G401.6 (cell line): Measurements from ENCODE around the gene CNP.

ENCODE experiments used
- FAIRE-seq: peaks from 2 replicates; lab custom pipeline; 2012; peaks lifted over from hg19 to GRCh38; lab: Jason Lieb, UNC

The CNP gene

GRCh38 chr17:41972571-41973407, 6.2 kb downstream of the CNP start:
- FAIRE-seq: no peak

- FAIRE-seq: no peak
These were observed 6.8 kb downstream of the CNP start for GRCh38 chr17:41973408-41973811.

DNA sequence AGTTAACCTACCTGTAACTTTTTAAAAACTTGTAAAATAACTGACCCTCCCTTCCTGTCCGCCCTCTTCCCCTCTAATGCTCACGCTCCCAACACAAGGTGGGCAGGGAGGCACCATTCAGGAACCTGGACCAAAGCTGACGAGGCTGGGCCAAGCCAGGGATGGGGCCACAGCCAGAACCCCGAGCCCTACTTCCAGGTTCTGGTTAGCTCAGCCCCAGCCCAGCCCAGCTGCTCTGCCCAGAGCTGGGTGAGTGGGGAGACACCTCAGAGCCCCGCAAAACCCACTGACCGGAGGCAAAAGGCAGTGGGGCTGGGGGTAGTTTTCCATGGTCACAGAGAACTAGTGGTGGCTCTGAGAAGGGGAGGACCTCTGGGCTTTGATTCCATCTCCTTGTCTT, 7.4 kb downstream of the CNP start:
- FAIRE-seq: no peak

DNA sequence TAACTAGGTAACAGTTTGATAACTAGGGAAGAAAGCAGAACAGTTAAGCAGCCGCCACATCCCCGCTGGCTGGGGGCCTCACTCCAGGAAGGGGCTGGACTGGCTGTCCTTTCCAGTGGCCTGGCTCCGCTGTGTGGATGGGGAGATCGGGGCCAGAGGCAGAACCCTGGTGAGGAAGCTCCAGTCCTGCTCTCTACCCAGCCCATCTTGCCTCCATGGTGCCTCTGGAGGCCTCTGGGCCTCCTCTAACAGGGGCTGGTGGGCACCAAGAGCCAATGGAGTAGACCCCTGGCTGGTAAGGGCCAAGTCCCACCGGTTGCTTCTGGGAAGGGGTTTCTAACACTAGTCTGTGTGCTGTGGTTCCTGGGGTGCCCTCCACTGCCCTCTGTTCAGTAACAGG, 8.1 kb downstream of the CNP start:
- FAIRE-seq: no peak

GRCh38 chr17:41975099-41976083, 8.8 kb downstream of the CNP start:
- FAIRE-seq: no peak

GRCh38 chr17:41976142-41976768, 9.7 kb downstream of the CNP start:
- no peak for FAIRE-seq

GRCh38 chr17:41977991-41978390, 11.4 kb downstream of the CNP start:
- no peak for FAIRE-seq

DNA sequence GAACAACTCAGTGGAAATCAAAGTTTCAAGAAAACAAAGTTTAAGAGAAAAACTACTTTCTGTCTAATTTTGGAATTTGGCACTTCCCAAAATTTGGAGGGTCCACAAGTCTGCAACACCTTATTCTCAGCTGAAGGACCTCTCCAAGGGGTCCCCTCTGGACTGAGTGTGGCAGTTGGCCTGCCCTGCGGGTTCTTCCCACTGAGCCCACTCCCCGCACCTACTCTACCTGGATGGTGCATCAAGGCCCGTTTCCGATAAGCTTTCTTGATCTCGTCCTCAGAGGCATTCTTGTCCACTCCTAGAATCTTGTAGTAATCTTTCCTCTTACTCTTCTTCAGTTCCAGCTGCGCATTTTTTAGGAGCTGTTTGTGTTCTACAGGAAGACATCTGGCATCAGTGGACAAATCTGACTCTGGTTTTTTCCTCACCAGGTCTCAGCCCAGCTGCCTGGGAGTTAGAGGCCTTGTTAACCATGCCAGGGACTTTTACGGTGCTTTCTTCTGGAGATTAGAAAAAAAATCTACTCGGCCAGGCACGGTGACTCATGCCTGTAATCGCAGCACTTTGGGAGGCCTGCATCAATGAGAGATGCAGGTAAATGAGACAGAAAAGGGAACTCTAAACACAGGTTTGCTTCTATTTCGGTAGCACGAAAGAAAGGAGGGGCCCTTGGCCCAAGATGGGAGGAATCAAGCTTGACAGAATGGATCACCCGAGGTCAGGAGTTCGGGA, 15.6 kb downstream of the CNP start:
- no peak for FAIRE-seq

- FAIRE-seq: no peak
These were observed 17.9 kb downstream of the CNP start for GRCh38 chr17:41984454-41984853.

DNA sequence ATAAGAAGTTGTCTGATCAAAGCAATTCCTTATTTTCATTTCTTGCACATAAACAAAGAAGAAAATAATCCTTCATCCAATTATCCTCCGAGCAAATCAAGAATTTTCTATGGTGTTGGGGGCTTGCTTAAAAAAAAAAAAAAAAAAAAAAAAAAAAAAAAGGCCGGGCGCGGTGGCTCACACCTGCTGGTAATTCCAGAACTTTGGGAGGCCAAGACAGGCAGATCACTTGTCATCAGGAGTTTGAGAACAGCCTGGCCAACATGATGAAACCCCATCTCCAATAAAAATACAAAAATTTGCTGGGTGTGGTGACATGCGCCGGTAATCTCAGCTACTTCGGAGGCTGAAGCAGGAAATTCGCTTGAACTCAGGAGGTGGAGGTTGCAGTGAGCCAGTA, 19.3 kb downstream of the CNP start:
- no peak for FAIRE-seq

- no peak for FAIRE-seq
These were observed 20.0 kb downstream of the CNP start for GRCh38 chr17:41986634-41987033.

- FAIRE-seq: no peak
These were observed 21.0 kb downstream of the CNP start for GRCh38 chr17:41987642-41988041.

DNA sequence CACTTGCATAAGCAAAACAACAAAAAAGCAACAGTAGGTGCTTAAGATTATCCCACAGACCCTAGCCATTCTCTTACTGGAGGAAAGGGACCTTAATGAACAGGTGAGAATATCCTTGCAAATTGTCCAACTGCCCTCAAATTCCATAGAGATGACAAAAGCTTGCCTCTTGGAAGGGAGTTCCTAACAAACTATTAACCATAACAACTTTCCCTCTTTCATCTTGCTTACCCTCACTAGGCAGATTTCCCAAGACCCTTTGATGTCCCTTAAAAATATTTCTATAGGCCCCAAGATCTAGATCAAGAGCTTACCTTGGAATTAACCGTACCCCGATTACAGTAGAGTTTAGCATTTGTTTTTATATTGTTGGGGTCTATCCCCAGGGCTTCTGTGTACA, 21.8 kb downstream of the CNP start:
- no peak for FAIRE-seq

DNA sequence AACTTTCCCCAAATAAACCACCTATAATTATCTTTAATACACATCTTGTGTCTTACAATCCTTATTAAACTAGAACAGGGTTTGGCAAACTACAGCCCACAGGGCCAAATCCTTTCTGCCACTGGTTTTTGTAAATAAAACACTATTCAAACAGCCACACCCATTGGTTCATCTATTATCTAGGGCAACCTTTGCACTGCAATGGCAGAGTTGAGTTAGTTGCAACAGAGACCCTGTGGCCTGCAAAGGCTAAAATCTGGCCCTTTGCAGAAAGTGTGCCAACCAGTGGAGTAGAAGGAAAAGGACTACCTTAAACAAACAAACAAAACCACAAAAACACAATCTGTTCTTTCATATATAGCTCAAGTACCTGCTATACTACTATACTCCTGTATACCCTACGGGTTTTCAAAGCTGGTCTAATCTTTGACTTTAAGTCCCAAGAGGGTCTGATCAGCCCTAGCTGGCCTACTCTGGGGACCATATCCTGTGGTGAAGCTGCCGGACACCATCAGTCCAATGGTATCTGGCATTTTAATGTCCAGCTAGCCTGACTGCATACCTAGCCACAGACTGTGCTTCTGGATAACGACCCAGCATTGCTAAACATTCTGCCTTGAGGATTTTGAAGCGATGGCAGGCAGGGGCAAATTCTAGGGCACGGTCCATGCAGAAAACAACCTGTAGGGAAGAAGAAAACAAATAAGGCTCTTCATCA, 23.3 kb downstream of the CNP start:
- no peak for FAIRE-seq

- FAIRE-seq: no peak
These were observed 26.0 kb downstream of the CNP start for GRCh38 chr17:41992576-41992975.

DNA sequence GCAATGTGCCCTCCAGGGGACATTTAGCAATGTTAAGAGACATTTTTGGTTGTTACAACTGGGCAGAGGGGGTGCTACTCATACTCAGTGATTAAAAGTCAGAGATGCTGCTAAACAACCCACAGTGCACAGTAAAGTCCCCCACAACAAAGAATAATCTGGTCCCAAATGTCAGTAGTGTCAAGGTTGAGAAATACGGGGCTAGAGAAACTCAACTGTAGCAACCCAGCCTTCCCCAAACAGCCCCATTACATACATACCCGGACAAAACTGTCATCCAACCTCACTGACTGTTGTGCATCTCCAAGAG, 30.2 kb downstream of the CNP start:
- FAIRE-seq: no peak

GRCh38 chr17:41998497-41998896, 31.9 kb downstream of the CNP start:
- no peak for FAIRE-seq

- FAIRE-seq: no peak
These were observed 34.0 kb downstream of the CNP start for GRCh38 chr17:42000413-42001133.

GRCh38 chr17:42001729-42002128, 35.1 kb downstream of the CNP start:
- no peak for FAIRE-seq

- no peak for FAIRE-seq
These were observed 35.7 kb downstream of the CNP start for GRCh38 chr17:42002175-42002791.
